ENCODE results near the gene DUSP22.

DNA sequence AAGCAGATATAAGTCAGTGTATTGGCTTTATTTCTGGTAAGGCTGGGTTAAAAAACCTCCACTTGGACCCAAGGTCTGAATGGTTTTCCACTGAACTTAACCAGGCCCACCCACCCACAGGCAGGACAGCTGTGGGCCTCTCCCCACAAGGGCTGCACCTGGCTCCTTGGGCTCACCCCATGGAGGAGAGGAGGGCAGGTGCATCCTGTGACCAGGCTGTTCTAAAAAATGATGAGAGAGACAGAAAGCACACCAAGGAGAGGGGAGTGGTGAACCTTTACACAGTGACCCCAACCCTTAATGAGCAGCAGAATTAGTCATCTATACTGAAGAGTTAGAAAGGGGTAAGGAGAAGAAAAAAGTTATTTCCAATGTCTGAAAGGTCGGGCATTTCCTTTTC is 34.5 kb upstream of the DUSP22 start:
- no peak for TF ChIP-seq CTCF (conservative IDR thresholded peaks at IDR 0.05; ENCODE audit: low read depth in 2 of 2)
- TF ChIP-seq, protein P1, sequence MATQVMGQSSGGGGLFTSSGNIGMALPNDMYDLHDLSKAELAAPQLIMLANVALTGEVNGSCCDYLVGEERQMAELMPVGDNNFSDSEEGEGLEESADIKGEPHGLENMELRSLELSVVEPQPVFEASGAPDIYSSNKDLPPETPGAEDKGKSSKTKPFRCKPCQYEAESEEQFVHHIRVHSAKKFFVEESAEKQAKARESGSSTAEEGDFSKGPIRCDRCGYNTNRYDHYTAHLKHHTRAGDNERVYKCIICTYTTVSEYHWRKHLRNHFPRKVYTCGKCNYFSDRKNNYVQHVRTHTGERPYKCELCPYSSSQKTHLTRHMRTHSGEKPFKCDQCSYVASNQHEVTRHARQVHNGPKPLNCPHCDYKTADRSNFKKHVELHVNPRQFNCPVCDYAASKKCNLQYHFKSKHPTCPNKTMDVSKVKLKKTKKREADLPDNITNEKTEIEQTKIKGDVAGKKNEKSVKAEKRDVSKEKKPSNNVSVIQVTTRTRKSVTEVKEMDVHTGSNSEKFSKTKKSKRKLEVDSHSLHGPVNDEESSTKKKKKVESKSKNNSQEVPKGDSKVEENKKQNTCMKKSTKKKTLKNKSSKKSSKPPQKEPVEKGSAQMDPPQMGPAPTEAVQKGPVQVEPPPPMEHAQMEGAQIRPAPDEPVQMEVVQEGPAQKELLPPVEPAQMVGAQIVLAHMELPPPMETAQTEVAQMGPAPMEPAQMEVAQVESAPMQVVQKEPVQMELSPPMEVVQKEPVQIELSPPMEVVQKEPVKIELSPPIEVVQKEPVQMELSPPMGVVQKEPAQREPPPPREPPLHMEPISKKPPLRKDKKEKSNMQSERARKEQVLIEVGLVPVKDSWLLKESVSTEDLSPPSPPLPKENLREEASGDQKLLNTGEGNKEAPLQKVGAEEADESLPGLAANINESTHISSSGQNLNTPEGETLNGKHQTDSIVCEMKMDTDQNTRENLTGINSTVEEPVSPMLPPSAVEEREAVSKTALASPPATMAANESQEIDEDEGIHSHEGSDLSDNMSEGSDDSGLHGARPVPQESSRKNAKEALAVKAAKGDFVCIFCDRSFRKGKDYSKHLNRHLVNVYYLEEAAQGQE (IDR thresholded peaks at IDR 0.05; ENCODE audit: unreplicated experiment) = no peak
- no peak for TF ChIP-seq POLR2AphosphoS5 (IDR thresholded peaks at IDR 0.05; ENCODE audit: low read depth)
- TF ChIP-seq CREB1 (CRISPR knock-in tag; IDR thresholded peaks at IDR 0.05; ENCODE audit: low read depth) = no peak
- TF ChIP-seq EZH2 (IDR thresholded peaks at IDR 0.05; ENCODE audit: low read depth, unreplicated experiment) = no peak
- no peak for TF ChIP-seq JUNB (IDR thresholded peaks at IDR 0.05; ENCODE audit: unreplicated experiment)
